Stimulated activated CD4-positive, alpha-beta T cell treated with anti-CD3 and anti-CD28 coated beads, Interleukin-4, amount 100 ng/mL, for 48 hours (primary cell): ENCODE data around the gene C2orf68.
"Not testable (repeated sequence)": the region's sequence is repeated elsewhere in the genome, so short reads cannot be mapped to it uniquely, and the experiment has no call there.

Experiments
- DNase-seq, 2 donors: peaks; one replicate each; pipeline ENCODE4 v3.0.0-alpha.2; 2020; ENCODE audit warnings: low read depth in 2 of 2

Gene C2orf68

GRCh38 chr2:85582492-85582891, 29.4 kb downstream of the C2orf68 start:
- no peak for DNase-seq

- no peak for DNase-seq
These were observed 31.7 kb downstream of the C2orf68 start for GRCh38 chr2:85580206-85580605.

DNA sequence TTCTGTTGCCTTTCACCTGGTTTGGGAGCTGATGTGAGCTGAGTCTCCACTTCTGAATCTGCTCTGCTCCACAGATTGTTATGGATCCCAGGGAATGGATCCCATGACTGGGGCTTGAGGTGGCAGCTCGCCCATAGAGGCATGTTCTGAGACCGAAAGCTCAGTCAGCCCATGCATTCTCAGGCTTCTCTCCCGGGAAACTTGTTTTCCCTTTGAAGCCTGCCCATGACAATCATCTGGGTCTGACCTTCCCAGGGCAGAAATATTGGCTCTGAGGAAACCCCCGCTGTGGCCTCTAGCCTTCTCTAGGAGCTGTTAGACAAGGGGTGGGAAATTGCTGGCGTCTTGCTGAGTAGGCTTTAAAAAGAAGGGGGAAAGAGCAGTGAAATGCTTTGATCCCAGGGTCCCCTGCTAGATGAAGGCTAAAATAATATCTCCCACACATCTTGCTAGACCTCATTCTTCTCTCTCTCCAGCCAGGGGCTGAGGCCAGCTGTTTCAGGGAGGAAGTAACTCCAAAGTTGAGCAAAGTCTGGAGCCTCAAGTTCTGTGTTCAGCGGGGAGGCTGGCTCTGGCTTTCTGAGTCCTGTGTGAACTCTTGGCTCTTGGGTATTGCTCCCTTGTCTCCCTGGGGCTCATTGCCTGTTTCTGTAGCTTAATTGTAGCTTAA, 32.5 kb downstream of the C2orf68 start:
- DNase-seq = no peak

GRCh38 chr2:85578243-85579180, 33.4 kb downstream of the C2orf68 start:
- DNase-seq = no peak

- peak; percentile 54 to 55 for DNase-seq
These were observed 34.3 kb downstream of the C2orf68 start, which contains the start of gene VAMP8 for GRCh38 chr2:85577386-85578242. TSS of gene VAMP8 (plus strand) at chr2:85577586. CDS start at chr2:85577647, 61 bp downstream.

GRCh38 chr2:85577063-85577385, 34.8 kb downstream of the C2orf68 start:
- DNase-seq = no peak

DNA sequence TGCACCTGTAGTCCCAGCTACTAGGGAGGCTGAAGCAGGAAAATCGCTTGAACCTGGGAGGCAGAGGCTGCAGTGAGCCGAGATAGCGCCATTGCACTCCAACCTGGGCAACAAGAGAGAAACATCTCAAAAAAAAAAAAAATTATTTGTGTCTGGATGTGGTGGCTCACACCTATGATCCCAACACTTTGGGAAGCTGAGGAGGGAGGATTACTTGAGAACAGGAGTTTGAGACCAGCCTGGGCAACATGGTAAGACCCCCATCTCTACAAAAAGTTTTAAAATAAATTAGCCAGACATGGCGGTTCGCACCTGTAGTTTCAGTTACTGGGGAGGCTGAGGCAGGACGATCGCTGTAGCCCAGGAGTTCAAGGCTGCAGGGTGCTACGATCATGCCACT, 36.1 kb downstream of the C2orf68 start:
- no peak for DNase-seq

GRCh38 chr2:85566265-85566664, 45.6 kb downstream of the C2orf68 start:
- DNase-seq = no peak

GRCh38 chr2:85564144-85564563, 47.7 kb downstream of the C2orf68 start:
- no peak for DNase-seq

DNA sequence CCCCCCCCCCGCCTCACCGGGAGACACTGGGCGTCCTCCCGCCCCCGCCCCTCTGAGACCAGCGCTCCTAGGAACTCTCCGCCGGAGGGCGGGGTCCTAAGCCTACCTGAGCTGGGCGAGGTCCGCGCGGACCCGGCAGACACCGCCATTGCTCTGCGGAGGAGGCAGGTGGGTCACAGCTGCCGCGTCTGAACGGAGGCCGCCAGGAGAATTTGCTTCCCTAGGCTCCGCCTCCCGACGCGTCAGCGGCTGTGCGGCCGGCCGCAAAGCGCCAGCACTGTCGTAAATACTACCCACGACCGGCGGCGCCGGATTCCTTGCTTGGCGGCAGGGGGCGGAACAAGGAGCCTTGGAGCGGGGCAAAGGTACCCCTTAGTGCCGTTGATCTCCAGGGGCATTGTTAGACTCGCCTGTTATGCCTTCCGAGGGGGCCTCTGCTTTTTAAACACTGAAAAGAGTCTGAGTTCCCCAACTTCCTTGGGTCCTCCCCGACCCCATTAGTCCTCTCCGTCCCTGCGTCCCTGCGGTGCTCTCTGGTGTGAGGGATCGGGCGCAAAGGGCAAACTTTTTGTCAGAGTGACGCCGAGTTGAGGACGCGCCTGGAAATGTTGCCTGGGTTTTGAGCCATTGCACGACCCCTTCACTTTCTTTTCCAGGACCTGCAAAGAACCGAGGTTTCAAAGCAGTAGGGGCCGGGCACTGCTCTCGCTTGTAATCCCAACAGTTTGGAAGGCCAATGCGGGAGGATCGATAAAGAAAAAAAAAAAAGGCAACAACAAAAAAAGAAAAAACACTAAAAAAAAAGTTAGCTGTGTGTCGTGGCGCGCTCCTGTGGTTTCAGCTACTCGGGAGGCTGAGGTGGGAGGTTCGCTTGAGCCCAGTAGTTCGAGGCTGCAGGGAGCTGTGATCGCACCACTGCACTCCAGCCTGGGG, 50.3 kb downstream of the C2orf68 start, which contains the start of gene GGCX:
Gene GGCX (minus strand): TSS at position 214 of the 933 bp plus-strand sequence. CDS start 65 bp downstream, at position 149.
- peak; percentile 92 to 94 for DNase-seq

- no peak for DNase-seq
These were observed 51.0 kb downstream of the C2orf68 start for GRCh38 chr2:85560812-85561279.

DNA sequence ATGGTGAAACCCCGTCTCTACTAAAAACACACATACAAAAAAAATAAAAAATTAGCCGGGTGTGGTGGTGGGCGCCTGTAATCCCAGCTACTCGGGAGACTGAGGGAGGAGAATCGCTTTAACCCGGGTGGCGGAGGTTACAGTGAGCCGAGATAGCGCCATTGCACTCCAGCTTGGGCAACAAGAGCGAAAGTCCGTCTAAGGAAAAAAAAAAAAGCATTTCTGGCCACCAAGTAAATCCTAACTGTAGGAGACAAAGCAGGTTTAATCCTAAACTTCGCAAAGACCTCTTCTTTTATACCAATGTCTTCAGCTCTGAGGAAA, 51.5 kb downstream of the C2orf68 start:
- DNase-seq = not testable (repeated sequence)

DNA sequence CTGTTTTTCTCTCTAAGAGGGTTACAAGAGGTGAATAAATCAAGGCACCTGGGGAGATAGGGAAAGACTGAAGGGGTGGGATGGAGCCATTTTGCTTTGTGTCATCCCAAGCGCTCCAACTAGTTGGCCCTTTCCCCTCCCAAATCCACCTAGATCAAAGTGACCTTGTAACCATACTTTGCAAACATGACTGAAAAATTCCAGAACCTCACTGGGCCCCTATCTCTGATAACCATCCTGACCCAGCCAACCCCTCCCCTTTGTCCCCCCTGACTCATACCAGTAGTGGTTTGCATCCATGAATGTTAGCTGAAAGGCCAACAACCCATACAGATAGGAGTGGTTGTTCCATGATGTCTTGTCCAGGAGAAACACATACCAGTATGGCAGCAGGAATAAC, 53.7 kb downstream of the C2orf68 start:
- DNase-seq = no peak

GRCh38 chr2:85557130-85557529, 54.7 kb downstream of the C2orf68 start:
- no peak for DNase-seq
